Activated naive CD4-positive, alpha-beta T cell treated with anti-CD3 and anti-CD28 coated beads, Interleukin-2, amount 50 U/mL, for 24 hours (primary cell): ENCODE measurements around the gene GPR17.

Experiments used
- H3K27ac Mint-ChIP-seq: one replicate; pipeline ENCODE4 v1.8.0; 2021; ENCODE audit warnings: mild to moderate bottlenecking, mixed read lengths
- H3K27me3 Mint-ChIP-seq: one replicate; pipeline ENCODE4 v1.8.0; 2021; ENCODE audit warnings: mixed read lengths
- H3K36me3 Mint-ChIP-seq: one replicate; pipeline ENCODE4 v1.8.0; 2021; ENCODE audit warnings: mixed read lengths
- H3K4me1 Mint-ChIP-seq: one replicate; pipeline ENCODE4 v1.8.0; 2021; ENCODE audit warnings: mixed read lengths
- H3K4me3 Mint-ChIP-seq: one replicate; pipeline ENCODE4 v1.8.0; 2021; ENCODE audit warnings: mild to moderate bottlenecking, mixed read lengths
- H3K9me3 Mint-ChIP-seq: one replicate; pipeline ENCODE4 v1.8.0; 2021; ENCODE audit warnings: mixed read lengths

Gene GPR17

DNA sequence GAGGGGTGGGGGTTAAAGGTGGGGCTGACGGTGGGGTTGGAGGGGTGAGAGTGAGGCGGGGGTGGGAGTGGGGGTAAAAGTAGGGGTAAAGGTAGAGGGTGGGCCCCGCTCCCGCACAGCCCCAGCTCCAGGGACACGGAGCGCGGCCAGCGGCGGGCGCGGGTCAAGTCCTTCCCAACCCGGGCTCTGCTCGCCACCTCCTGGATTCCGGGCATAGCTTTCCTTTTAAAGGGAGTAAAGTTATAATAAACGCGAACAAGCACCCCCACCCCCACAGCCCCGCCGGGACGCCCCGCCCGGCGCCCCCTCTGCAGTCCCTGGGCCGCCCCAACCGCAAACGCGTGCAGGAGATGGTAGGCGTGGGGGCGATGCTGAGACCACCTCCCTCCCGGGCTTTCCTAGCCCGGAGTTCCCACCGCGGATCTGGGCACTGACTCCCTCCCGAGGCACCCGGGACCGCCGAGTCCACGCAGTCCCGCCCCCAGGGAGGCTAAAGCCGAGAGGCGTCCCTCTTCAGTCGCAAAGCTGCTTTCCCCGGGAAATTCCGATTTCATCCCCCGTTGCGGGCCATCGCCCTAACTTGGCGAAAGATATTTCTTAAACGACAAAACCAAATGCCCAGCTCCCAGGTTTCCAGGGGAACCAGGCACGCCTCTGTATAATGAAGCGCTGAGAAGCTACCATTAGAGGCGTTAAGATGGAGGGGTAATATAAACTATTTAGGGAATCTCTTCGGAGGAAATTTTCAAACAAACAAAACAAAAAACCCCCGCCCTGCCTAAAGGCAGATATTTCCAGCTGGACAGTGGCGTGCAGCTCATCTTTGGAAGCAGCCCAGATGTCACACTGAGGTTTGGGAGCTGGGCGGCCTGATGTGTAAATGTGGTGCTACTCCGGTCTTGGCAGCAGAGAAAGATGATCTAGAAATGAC lies 29.6 kb downstream of the GPR17 start, which contains the start of gene LIMS2:
LIMS2 (minus strand) TSS at position 200 of the 931 bp plus-strand sequence. CDS start 506 bp downstream, outside the sequence.
- Mint-ChIP-seq H3K36me3 (no peaks in the 10 kb centered on the region), H3K27me3 (peaks cover 20% of the 10 kb centered on the region), H3K9me3 (no peaks in the 10 kb centered on the region), H3K27ac (no peak within 1 kb of the TSS), H3K4me1 (peaks cover 9% of the 10 kb centered on the region), H3K4me3 (peak within 1 kb of the TSS; percentile 84)

DNA sequence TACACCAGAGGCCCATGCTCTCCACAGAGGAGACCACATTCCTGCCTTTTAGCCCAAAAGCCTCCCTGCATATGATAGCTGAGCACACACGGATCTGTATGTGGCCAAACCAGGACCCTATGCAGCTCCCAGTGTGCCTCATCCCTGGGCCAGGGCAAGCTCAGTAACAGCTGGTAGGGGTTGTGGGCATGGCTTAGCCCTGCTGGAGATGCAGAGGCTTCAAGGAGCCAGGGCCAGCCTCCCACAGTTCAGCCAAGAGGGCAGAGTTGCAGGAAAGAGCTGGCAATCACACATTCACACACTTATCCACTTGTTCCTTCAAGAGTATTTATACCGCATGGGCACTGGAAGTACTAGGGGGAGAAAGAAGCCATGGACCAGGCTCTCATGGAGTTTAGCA lies 31.0 kb downstream of the GPR17 start:
- H3K9me3 Mint-ChIP-seq = no peaks in the 10 kb centered on the region
- peaks cover 10% of the 10 kb centered on the region for H3K4me1 Mint-ChIP-seq
- no peaks in the 10 kb centered on the region for H3K36me3 Mint-ChIP-seq
- H3K4me3 Mint-ChIP-seq = no peak overlapping the region
- peak overlapping the region; percentile 20 for H3K27ac Mint-ChIP-seq
- H3K27me3 Mint-ChIP-seq = peaks cover 20% of the 10 kb centered on the region

DNA sequence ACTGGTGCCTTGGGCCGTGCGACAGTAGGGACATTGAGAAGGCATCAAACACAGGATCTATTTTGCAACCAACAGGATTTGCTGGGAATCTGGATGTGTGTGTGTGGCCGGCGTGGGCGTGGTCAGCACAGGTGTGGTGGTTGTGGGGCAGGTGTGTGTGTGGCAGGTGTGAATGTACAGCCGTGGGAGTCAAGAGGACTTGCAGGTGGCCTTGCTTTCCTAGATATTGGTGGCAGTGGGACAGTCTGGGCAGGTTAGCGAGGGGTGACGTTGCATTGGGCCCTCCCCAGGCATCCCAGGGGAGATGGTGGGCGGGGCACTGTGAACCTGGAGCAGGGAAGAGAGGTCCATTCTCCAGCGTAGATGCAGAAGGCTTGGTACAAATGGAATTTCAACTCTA lies 32.6 kb downstream of the GPR17 start:
- Mint-ChIP-seq H3K4me1 (peaks cover 15% of the 10 kb centered on the region), H3K9me3 (no peaks in the 10 kb centered on the region), H3K27me3 (peaks cover 14% of the 10 kb centered on the region), H3K36me3 (no peaks in the 10 kb centered on the region), H3K27ac (no peak overlapping the region), H3K4me3 (no peak overlapping the region)

DNA sequence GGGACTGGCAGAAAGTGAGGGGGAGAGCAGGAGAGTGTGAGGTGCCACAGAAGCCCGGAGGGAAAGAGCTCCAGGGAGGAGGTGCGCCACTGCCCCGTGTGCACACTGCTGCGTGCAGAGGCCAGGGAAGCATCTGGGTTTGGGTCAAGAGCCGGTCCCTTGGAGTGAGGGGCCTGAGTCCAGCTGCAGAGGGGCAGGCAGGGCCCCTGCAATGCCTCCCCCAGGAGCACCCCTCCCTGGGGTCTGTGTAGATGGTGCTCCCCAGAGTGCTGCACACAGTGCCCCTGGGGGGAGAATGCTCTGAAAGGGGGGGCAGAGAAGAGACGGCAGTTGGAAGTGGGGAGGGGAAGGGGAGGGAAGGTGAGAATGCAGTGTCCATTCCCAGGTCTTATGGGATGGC lies 33.0 kb downstream of the GPR17 start:
- Mint-ChIP-seq H3K36me3 (no peaks in the 10 kb centered on the region), H3K4me1 (peaks cover 15% of the 10 kb centered on the region), H3K4me3 (no peak overlapping the region), H3K9me3 (no peaks in the 10 kb centered on the region), H3K27ac (no peak overlapping the region), H3K27me3 (peaks cover 12% of the 10 kb centered on the region)

DNA sequence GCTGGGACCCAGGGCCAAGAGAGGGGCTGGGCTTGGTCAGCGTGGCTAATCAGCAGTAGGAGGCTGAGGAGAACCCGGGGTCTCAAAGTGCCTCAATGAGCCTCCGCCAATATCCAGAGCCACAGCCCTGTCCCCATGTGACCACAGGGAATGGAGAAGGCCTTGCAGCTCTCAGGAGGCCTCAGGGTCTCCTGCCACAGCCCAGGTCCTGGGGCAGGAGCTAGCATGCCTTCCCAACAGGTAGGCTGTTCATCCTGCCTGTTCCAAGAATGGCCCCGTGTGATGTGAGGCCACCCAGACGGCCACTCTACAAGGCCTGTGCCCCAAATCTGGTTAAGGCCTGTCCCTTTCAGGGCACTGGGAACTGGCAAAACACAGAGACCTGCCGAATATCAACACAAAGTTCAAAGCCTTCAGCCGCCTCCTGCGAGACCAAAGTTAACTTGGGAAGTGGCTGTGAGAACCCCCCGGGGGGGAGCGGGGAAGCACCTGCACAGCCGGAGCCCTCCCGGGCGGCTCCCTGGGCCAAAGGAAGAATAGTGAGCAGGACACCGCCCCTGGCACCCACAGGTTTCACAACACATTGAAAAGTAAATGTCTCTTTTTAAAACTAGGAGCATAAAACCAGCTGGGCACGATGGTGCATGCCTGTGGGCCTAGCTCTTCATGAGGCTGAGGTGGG lies 33.9 kb downstream of the GPR17 start:
- peaks cover 10% of the 10 kb centered on the region for H3K4me1 Mint-ChIP-seq
- H3K27me3 Mint-ChIP-seq = peaks cover 9% of the 10 kb centered on the region
- no peaks in the 10 kb centered on the region for H3K9me3 Mint-ChIP-seq
- H3K4me3 Mint-ChIP-seq = no peak overlapping the region
- H3K27ac Mint-ChIP-seq = no peak overlapping the region
- H3K36me3 Mint-ChIP-seq = no peaks in the 10 kb centered on the region

DNA sequence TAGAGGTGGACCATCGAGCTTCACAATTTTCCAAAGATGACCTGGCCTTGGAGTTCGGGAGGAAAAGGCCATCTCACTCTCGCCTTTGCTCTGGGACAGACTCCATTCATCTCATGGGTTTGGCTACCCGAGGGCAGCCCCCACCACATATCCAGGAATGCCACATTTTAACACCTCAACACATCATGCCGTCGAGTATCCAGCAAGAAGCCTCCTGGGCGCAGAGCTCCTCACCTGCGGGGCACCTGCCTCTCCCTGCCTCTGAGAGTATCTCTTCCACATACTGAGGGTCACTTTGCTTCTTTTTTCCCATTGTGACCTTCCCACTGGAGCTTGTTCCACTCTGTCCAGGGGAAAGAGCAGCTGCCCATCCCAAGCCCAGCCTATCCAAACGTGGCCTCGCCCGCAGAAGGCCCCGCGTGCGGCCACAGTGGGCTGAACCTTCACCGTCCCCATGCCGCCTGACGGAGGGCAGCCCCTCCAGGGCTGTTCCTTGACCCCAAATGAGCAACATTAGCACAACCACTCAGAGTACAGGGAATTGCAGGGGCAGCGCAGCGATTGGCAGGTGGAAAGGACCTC lies 34.8 kb downstream of the GPR17 start:
- Mint-ChIP-seq H3K27ac (no peak overlapping the region), H3K9me3 (no peaks in the 10 kb centered on the region), H3K4me1 (peaks cover 7% of the 10 kb centered on the region), H3K4me3 (no peak overlapping the region), H3K27me3 (peaks cover 6% of the 10 kb centered on the region), H3K36me3 (no peaks in the 10 kb centered on the region)

DNA sequence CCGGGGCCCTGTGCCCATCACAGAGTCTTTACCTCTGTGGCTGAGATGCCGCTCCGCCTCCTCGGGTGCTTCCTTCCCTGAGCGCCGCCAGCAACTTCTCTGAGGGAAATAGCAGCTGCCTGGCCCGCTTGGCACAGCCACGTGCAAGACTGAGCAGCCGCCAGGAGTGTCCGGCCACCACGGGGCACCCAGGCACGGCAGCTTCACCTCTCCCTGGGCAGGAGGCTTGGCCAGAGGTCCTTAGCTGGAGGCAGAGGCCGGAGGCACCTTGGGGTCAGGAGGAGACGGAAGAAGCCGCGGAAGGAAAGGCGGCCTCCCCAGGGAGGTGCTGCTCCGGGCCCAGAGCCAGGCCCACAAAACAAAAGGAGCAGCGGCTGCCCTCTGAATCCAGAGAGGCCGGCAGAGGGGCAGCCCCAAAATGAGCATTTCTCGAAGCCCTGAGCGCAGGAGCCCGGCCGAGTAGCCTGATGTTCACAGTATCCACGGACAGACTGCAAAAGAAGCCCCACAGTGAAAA lies 35.4 kb downstream of the GPR17 start:
- no peaks in the 10 kb centered on the region for H3K9me3 Mint-ChIP-seq
- no peaks in the 10 kb centered on the region for H3K36me3 Mint-ChIP-seq
- H3K4me1 Mint-ChIP-seq = peaks cover 6% of the 10 kb centered on the region
- H3K27me3 Mint-ChIP-seq = peaks cover 3% of the 10 kb centered on the region
- no peak overlapping the region for H3K4me3 Mint-ChIP-seq
- no peak overlapping the region for H3K27ac Mint-ChIP-seq

DNA sequence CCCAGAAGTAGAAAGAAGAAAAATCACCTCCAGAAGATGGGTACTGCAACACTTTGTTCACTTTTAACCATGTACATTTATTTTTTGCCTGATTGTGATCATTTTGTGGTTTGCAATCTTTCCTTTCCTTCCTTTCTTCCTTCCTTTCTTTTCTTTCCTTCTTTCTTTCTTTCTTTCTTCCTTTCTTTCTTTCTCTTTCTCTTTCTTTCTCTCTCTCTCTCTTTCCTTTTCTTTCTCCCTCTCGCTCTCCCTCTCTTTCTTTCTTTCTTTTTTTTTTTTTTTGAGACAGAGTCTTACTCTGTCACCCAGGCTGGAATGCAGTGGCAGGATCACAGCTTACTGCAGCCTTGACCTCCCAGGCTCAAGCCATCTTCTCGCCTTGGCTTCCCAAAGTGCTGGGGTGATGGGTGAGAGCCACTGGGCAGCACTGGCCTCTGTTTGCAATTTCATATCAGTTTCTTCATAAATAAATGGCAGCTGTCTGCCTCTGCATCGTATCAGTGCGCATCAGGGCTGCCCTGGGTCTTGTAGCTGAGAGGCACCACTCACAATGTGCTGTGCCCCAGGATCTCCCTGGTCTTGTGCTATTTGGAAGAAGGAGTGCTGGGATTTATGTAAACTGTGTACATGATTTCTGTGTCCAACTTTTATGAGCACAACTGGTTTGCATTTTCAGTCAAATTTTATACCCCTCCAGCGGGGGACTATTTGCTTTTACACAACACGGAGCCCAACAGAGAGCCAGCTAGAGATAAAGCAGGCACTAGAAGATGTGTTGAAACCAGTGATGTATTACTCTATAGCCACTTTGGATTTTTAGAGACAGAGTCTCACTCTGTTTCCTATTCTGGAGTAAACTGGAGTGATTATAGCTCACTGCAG lies 36.3 kb downstream of the GPR17 start:
- Mint-ChIP-seq H3K36me3 (no peaks in the 10 kb centered on the region), H3K9me3 (no peaks in the 10 kb centered on the region), H3K27ac (no peak overlapping the region), H3K4me3 (no peak overlapping the region), H3K27me3 (peaks cover 3% of the 10 kb centered on the region), H3K4me1 (peaks cover 6% of the 10 kb centered on the region)

DNA sequence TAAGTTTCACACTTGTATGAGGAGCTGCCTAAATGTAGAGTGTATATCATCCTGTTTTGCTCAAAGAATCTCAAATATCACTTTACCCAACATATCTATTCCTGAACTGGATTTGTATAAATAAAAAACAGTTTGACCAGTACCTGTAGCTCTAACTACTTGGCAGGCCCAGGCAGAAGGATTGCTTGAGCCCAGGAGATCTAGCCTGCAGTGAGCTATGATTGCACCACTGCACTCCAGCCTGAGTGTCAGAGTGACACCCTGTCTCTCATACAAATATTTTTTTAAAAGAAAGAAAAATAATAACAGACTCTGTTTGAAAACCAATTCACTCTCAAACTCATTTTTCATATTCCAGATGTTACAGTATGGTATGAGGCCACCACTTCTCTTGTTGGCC lies 37.1 kb downstream of the GPR17 start:
- Mint-ChIP-seq H3K9me3 (no peaks in the 10 kb centered on the region), H3K4me3 (no peak overlapping the region), H3K36me3 (no peaks in the 10 kb centered on the region), H3K27ac (no peak overlapping the region), H3K4me1 (peaks cover 6% of the 10 kb centered on the region), H3K27me3 (peaks cover 3% of the 10 kb centered on the region)

DNA sequence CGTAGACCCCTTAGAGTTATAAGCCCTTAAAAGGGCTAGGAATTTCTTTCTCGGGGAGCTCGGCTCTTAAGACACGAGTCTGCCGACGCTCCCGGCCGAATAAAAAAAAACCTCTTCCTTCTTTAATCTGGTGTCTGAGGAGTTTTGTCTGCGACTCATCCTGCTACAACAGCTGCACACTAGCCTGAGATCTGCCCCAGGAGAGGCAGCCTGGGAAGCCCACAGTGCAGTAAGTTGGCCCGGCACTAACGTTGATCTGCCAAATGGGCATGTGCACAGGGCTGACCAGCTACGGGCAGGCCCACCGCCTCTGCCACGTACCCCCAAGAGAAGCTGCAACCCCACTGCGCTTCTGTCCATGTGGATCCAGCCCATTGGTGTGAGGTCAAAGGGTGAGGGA lies 37.8 kb downstream of the GPR17 start:
- Mint-ChIP-seq H3K4me3 (no peak overlapping the region), H3K36me3 (no peaks in the 10 kb centered on the region), H3K27me3 (no peaks in the 10 kb centered on the region), H3K27ac (no peak overlapping the region), H3K9me3 (no peaks in the 10 kb centered on the region), H3K4me1 (peaks cover 6% of the 10 kb centered on the region)

DNA sequence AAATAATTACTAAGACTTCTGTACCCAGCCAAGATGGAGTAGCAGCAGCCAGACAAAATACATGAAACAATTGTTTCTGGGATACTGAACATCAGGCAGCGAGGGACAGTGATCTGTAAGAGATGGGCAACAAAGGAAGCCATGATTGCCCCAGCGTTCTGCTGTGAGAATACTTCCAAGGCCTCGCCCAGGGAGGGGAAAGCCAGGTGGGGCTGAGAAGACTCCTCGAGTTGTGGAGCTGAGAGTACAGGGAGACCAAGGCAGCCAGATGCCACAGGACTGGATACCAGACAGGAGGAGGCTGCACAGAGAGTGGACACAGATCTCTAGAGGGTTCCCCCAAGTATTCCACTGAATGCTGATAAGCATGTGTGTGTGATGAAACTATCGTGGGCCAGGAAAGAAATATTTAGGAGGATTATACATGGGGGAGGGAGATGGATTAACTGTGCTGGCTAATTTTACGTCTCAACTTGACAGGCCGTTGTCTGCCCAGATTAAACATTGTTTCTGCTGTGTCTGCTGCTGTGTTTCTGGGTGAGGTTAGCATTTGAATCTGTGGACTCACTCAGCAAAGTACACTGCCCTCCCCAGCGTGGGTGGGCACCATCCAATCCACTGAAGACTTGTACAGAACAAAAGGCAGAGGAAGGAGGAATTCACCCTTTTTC lies 39.6 kb downstream of the GPR17 start:
- Mint-ChIP-seq H3K36me3 (peaks cover 1% of the 10 kb centered on the region), H3K27ac (no peak overlapping the region), H3K9me3 (no peaks in the 10 kb centered on the region), H3K4me3 (no peak overlapping the region), H3K27me3 (no peaks in the 10 kb centered on the region), H3K4me1 (peaks cover 6% of the 10 kb centered on the region)

DNA sequence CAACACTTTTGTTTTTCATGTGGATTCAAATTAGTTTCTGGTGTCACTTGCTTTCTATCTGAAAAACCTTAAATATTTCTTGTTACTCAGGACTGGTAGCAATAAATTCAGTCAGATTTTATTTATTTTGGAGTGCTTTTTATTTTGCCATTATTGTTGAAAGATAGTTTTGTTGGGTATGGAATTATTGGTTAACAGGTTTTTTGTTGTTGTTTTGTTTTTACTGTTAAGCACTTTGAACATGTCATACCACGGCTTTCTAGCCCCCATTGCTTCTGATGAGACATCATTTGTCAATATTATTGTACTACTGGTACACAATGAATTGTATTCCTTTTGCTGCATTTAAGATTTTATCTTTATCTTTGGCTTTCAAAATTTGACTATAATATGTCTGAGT lies 42.5 kb downstream of the GPR17 start:
- Mint-ChIP-seq H3K9me3 (peaks cover 10% of the 10 kb centered on the region), H3K4me1 (no peaks in the 10 kb centered on the region), H3K27me3 (no peaks in the 10 kb centered on the region), H3K4me3 (no peak overlapping the region), H3K27ac (no peak overlapping the region), H3K36me3 (peaks cover 15% of the 10 kb centered on the region)

DNA sequence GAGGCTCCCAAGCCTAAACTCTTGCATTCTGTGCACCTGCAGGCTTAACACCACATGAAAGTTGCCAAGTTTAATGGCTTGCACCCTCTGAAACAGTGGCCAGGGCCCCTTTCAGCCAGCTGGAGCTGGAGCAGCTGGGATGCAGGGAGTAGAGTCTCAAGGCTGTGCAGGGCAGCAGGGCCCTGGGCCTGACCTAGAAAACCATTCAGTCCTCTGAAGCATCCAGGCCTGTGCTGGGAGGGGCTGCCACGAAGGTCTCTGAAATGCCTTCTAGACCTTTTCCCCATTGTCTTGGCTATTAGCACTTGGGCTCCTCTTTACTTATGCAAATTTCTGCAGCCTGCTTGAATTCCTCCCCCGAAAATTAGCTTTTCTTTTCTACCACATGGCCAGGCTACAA lies 44.7 kb downstream of the GPR17 start:
- Mint-ChIP-seq H3K4me1 (no peaks in the 10 kb centered on the region), H3K27ac (no peak overlapping the region), H3K9me3 (peaks cover 10% of the 10 kb centered on the region), H3K36me3 (peaks cover 15% of the 10 kb centered on the region), H3K4me3 (no peak overlapping the region), H3K27me3 (no peaks in the 10 kb centered on the region)

DNA sequence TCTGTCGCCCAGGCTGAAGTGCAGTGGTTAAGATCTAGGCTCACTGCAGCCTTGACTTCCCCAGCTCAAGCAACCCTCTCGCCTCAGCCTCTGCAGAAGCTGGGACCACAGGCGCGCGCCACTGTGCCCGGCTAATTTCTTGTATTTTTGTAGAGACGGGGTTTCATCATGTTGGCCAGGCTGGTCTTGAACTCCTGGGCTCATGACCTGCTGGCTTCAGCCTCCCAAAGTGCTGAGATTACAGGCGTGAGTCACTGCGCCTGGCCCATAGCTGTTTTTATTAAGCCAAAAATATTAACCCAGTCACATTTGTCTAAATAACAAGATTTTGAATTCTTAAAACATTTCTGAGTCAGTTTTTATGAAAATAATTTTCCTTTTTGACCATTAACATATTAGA lies 49.0 kb downstream of the GPR17 start:
- H3K9me3 Mint-ChIP-seq = peaks cover 10% of the 10 kb centered on the region
- no peak overlapping the region for H3K4me3 Mint-ChIP-seq
- H3K27me3 Mint-ChIP-seq = no peaks in the 10 kb centered on the region
- no peak overlapping the region for H3K27ac Mint-ChIP-seq
- peaks cover under 1% of the 10 kb centered on the region for H3K4me1 Mint-ChIP-seq
- peaks cover 16% of the 10 kb centered on the region for H3K36me3 Mint-ChIP-seq
